ENCODE measurements around the gene TLR4. TPM values are rescaled to one million over a fixed set of nuclear protein-coding genes. Genes with fewer than 3 reads are reported as not detected.

Gene TLR4
- total RNA-seq, 1 donor from 2014 or later: not detected

DNA sequence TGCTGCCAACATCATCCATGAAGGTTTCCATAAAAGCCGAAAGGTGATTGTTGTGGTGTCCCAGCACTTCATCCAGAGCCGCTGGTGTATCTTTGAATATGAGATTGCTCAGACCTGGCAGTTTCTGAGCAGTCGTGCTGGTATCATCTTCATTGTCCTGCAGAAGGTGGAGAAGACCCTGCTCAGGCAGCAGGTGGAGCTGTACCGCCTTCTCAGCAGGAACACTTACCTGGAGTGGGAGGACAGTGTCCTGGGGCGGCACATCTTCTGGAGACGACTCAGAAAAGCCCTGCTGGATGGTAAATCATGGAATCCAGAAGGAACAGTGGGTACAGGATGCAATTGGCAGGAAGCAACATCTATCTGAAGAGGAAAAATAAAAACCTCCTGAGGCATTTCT, 10.1 kb downstream of the TLR4 start:
- intact Hi-C loops (cut with micrococcal nuclease): no loop called here

DNA sequence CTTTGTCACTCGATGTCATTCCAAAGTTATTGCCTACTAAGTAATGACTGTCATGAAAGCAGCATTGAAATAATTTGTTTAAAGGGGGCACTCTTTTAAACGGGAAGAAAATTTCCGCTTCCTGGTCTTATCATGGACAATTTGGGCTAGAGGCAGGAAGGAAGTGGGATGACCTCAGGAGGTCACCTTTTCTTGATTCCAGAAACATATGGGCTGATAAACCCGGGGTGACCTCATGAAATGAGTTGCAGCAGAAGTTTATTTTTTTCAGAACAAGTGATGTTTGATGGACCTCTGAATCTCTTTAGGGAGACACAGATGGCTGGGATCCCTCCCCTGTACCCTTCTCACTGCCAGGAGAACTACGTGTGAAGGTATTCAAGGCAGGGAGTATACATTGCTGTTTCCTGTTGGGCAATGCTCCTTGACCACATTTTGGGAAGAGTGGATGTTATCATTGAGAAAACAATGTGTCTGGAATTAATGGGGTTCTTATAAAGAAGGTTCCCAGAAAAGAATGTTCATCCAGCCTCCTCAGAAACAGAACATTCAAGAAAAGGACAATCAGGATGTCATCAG, 11.3 kb downstream of the TLR4 start:
- intact Hi-C loops (cut with micrococcal nuclease): no loop called here

DNA sequence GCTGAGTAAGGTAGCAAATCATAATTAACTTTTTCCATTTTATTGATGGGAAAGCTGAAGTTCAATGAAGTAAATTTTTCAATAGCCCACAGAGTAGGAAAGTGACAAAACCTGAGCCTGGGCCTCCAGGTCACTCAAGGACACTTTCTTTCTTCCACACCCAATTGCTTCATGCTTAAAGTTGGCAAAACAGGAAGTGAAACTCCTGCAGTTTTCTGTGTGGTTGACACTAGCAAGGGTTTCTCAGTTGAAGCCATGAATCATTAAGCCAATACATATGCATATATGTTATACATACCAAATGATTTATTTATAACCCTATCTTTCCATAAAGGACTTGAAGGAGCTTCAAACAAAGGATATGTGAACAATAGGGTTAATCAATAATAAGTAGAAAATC, 13.9 kb downstream of the TLR4 start:
- intact Hi-C loops (cut with micrococcal nuclease): no loop called here

DNA sequence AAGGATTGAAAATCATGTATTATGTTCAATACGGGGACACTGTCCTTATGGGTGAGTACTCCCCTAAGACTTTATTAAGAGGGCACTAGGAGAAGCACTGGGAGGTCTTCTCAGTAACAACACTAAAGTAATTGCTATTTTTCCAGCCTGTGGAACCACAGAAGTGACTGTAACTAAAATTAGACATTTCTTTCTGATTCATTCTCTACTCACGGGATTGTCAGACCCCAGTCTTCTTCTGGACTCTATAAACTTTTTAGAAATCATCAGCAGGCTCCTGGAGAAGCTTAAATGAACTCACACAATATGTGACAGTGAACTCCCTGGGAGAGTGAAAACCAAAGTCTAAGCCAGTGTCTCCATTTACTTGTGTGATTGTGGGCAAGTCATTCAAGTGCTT, 14.5 kb downstream of the TLR4 start:
- intact Hi-C loops (cut with micrococcal nuclease): no loop called here

DNA sequence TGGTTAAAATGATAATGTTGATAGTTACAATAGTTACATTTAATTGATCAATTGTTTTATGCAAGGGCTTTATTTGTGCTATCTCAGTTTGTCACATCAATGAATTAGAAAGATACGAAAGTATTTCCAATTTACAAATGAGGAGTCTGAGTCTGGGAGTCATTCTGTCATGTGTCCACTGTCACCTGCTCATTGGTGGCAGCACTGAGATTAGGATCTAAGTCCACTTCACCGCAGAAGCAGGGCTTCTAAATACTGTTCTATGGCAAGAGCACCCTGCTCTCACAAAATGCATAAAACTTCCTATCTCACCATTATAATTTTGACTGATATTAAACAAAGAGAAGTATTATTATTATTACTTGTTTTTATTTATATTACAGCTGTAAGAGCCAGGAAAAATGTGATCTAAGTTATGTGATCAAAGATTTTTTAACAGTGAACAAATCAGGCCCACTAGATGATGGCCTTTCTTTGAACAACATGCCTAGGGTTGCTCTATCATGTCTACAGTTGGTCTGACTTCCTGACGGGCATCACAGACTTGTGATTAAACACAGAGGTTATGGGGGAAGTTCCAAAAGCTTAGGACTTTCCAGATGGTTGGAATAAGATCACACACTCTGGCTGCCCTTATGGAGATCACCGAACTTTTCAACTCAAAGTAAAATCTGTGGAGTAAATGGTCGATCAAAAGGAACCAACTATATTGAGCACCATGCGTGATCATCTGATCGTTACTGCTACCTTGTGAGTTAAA, 15.1 kb downstream of the TLR4 start:
- intact Hi-C loops (cut with micrococcal nuclease): no loop called here

DNA sequence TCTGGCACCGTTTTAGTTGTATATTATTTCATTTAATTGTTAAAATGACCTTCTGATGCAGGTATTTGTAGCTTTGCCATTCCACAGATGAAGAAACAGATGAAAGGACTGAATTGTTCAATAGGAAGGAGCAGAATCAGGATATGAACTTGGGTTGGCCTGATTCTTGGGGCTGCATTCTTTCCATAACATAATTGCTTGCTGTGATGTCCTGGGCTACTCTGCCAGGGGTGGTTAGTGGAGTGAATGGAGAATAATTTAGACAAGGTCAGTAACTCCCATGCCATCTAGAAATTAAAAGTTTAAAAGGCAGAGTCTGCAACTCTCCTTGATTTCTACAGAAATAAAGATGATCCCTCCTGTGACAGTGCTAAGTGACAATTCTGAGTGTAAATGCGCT, 15.9 kb downstream of the TLR4 start:
- intact Hi-C loops (cut with micrococcal nuclease): no loop called here

DNA sequence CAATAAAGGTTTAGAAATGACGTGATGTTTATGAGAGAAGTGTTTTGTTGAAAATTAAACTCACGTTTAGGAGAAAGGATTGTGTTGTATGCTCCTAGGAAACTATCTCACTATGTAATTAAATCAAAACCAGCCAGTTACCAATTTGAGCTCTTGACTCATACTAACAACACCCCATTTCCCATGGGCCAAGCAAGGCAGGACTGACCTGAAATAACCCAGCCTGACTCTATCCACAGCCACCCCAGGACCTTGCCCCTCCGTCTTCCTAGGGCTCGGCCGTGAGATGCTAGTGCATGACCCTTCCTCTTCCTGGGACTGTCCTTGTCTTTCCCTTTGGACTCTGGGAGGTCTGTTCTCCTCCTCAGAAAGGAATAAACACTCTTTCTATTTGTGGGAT, 16.4 kb downstream of the TLR4 start:
- intact Hi-C loops (cut with micrococcal nuclease): no loop called here

DNA sequence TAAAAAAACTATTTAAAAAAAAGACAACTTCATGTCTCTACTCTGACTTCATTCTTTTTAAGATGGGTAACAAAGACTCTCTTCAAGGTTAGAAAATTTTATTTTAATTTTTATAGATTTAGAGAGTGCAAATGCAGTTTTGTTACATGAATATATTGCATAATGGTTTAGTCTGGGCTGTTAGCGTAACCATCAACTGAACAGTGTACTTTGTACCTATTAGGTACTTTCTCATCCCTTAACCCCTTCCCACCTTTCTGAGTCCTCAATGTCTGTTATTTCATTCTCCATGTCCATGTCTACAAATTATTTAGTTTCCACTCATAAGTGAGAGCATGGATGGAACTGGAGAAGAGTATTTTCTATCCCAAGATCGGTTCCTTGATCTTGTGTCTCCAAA, 16.8 kb downstream of the TLR4 start:
- intact Hi-C loops (cut with micrococcal nuclease): no loop called here

DNA sequence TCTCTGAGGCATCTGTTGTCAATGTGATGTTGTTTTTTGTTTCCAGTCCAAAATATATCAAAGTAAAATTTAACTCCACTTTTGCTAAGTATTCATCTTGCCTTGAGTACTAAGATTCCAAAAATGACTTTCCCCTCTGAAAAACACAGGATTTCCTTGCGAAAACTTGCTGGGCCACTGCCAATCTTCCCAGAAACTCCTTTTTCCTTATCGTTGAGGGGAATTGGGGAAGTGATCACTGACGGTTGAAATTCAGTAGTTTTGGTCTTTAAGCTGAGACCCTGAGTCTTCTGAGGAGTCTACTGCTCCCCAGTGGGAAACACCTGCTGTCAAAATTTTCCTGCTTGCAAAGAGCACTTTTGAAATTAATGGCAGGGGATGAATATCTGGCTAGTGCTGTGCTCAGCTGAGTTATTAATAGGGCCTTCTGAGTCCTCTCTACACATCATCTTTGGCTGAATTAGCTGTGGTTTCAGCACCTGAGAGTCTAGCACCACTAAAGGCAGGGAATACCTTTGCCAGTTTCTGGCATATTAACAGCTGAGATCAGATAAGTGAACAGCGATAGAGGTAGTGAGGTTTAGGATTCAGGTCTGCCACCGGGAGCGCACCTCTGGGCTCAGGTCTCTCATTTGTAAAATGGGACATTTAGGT, 18.0 kb downstream of the TLR4 start:
- intact Hi-C loops (cut with micrococcal nuclease): no loop called here

DNA sequence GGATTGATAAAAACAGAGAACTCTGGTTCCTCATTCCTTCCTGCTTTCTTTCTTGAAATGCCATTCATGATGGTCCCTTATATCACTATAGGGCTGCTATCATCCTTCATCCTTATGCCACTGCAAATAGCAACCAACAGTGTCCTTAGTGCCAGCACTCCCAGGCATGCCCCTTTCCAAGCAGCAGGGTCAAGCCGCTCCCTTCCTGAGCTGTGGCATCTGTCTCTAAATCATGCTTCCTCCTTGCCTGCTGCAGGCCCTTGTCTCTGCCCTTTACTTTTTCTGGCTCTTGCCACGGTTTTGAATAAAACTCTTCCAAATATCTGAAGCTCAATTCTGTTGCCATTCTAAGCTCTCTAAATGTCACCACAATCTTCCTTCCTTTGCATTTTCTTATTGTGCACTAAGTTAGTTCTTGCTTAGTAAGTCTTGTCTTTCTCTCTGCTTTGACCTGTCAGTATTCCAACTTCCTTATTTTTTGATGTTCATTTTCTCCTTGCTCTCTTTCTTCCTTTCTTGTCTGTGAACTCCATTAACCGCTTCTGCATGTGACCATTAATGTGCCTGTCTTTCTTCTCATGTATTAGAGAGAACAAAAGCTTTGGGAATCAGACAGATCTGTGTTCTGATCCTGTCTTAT, 19.9 kb downstream of the TLR4 start:
- intact Hi-C loops (cut with micrococcal nuclease): no loop called here

DNA sequence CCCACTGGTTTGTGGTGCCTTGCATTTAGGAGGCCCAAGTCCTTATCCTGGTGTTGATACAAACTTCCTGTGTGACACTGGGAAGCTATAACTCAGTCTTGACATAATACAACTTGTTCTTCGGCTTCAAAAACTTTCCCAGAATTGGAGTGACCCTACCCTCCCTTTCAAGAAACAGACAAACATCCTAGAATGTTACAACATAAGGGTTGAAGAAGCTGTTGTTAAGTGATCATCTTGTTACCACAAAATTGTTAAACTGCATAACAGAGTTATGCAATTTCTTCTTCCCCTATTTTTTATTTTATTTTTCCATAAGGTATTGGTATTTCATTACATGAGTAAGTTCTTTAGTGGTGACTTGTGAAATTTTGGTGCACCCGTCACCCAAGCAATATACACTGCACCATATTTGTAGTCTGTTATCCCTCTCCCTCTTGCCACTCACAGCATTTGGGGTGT, 21.3 kb downstream of the TLR4 start:
- intact Hi-C loops (cut with micrococcal nuclease): no loop called here

DNA sequence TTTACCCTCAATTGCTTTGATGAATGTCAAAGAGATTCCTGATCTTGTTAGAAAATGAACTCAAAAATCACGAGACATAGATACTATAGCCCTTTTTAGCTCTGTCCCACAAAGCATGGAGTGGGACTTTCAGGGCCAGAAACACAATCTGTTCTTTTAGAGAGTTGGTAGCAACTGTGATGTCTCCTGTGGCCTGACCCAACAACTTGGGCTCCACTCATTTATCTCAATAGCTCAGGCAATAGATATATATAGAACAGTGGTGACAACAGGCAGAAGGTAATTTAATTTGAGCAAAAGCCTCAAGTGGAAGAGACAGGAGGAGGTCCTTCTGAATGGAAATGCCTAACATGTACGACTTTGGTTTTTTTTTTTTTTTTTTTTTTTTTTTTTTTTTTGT, 25.2 kb downstream of the TLR4 start:
- intact Hi-C loops (cut with micrococcal nuclease): no loop called here

DNA sequence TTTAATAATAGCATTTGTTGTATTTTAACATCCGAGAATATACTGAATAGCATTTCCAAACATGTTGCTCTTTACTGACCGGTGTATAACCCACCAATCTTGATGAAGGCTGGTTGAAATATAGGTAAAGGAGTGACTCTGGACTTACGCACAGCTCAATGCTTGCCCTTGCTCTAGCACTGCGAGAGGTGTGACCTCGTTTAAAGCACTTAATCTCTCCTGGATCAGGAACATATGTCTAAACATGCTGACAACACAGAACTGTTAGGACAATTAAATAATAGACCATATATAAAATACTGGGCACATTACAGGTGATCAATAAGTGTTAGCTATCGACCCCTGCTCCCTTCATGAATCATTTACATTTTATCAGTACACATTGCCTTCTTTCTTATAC, 28.3 kb downstream of the TLR4 start:
- intact Hi-C loops (cut with micrococcal nuclease): no loop called here

DNA sequence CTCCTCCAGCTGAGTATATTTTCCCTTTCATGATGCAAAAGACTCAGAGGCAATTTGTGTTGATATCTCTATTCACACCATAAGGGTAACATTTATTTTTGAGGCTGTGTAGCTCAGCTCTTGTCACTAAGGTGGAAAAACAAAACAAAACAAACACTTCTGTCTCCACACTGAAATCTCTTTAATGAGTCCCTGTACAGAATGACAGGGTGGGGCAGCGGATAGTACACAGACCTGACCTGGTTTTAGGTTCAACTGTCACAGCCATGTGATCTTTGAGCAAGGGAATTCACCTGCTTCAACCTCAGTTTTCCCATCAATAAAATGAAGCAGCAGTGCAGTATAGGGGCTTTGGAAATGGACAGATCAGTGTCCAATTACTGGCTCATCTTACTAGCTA, 29.3 kb downstream of the TLR4 start:
- intact Hi-C loops (cut with micrococcal nuclease): no loop called here

DNA sequence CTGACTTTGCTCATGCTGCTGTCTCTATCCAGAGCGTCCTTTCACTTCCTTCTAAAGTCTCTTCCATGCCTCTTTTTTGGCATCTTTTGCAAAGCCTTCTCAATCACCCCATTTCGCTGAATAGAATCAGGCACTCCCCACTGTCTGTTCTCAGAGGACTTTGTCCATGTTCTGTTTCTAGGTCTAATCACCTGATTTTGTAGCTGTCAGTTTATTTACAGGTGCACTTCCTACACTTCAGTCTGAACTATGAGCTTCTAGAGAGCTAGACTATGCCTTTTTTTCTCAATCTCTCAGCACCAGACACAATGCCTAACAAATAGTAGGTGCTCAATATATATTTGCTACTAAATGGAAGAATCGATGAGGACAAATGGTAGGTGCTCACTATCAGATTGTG, 29.9 kb downstream of the TLR4 start:
- intact Hi-C loops (cut with micrococcal nuclease): no loop called here

DNA sequence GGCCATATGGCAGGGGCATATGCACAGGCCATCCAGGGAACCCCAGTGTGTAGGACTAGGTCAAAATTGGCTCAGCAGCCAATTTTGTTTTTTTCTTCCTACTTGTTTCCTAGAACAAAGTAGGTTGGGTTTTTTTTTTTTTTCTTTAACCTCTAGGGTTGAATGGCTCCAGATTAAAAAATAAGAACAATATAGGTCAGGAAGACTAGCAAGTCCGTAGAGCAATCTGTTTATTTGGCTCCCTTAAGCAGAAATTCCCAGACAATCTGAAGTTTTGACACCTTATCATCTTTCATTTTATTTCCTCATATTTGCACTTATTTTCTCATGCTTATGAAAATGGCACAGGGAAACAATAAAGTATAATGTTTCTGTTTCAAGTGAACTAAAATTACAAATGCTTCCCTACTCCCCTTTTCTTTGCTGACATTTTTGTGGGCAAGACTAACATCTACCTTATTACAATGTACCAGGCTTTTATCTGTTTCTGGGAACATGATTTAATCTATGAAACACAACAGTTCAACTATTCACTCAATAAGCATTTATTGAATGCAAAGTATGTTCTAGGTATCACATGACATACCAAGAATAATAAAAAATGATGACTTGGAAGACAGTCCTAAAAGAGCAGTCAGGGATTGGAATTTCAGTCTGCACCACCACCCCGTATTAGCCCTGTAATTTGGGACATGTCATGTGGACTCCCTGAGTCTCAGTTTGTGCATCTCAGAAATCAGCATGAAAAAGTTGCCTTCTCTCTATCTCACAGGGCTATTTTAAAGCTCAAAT, 30.5 kb downstream of the TLR4 start:
- intact Hi-C loops (cut with micrococcal nuclease): no loop called here

DNA sequence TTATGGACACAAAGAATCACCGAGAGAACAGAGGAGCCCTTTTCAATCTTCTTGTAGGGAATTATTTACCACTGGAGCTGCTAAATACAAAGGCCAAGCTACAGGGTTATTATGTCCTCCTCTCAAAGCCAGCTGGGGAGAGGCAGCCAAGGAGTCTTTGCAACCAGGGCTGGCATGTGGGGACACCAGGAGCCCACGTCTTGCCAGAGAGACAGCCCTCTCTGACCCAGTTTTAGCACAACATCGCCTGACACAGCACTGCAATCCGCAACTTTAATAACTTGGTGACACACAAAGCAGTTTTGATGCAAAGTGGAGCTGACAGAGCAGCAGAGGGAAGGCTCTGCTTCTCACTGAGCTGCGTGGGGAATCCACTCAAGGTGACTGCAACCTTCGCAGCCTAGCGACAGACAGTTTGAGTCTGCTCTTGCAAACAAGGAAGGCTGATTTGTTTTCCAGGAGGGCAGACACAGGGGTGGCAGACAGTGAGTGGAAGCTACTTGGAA, 33.6 kb downstream of the TLR4 start:
- intact Hi-C loops (cut with micrococcal nuclease): no loop called here

DNA sequence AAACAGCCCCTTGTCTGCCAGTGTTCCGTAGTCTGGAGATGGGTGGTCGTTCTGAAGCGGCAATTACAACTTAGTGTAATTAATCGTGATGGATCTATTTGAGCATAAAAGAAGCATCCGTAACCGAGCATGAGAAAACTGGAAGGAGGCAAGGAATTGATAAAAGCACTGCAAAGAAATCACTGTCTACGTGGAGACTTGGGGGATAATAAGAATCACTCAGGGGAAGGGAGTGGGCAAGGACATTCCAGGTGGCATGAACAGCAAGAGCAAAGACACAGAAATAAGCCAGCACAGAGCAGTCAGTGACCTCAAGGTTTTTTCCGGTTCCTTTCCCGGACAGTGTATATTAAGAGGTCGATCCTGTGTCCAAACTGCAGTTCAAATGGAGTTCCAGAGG, 35.0 kb downstream of the TLR4 start:
- intact Hi-C loops (cut with micrococcal nuclease): no loop called here

DNA sequence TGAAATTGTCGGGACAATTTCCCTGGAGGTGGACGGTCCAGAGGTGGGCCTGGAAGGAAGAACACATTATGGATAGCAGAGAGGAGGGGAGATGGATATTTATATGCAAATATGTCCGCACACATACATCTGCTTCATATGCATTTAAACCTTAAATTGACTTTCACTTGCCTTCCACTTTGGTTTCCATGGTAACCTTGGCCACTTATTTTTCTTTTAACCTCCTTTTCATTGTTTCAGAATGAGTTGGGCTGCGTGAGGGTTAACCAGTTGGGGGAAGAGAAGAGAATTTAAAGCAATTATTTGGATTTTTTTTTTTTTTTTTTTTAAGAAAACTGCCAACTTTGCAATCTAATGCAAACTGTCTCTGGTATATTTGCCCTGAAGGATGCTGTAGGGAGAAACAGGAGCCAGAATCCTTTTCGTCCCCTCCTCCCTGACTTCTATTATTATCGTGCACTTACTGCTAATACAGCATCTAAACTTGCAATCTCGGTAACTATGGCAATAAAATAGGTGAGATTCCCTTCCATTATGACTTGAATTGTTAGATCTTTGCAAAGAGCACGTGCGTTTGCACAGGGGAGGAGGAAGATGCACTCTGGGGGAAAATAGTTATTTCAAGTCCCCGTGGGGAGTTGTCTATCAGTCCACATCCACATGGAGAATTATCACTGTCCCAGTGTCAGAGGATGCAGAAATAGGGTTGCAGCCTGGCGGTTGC, 35.6 kb downstream of the TLR4 start:
- intact Hi-C loops (cut with micrococcal nuclease): no loop called here

DNA sequence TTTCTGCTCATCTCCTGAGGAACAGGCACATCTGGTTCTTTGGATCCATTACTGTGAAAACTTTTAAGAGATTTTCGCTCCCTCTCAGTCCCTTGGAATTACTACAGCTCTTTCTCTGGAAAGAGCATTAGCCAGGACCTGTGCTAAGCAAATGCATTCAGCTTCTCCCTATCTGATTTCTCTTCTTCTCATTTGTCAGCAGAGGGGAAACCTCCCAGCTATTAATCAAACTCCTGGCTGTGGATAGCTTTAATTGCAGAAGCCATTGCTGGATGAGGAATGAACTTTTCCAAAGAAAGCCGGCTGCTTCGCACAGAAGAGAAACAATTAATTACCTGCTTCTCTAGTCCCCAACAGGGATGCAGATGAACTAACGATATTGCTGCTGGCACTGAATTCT, 37.9 kb downstream of the TLR4 start:
- intact Hi-C loops (cut with micrococcal nuclease): no loop called here

DNA sequence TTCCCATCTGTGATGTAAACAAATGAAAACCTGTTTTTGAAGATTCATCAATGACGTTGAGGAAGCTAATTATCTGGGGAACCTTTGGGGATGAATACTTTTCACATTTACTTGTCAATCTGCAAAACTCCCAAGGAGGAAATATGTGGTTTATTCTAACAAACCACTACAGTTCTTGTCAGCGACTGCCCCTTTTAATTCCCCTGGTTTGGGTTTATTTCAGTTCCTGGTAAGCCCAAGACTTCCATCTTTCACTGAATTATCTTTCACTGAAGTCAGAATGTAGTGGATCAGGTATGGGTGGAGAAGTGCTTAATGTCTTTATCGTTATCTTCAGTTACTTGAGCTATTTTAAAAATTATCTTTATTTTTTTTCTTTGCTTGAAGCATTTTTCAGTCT, 40.2 kb downstream of the TLR4 start:
- intact Hi-C loops (cut with micrococcal nuclease): no loop called here

All from T-helper 1 cell treated with Interleukin-12 subunit alpha and Interleukin-12 subunit beta and Interleukin-4 antibody, amounts not matched to agents 30 ng/mL and 1 ng/mL, for 36 hours (primary cell).